Activated T-helper 9 cell treated with anti-CD3 and anti-CD28 coated beads, Interleukin-2, amount 50 U/mL, for 16 hours (primary cell): ENCODE measurements around the gene EPB41L5.
"Not testable (repeated sequence)": the region's sequence is repeated elsewhere in the genome, so short reads cannot be mapped to it uniquely, and the experiment has no call there.

ENCODE experiments used
- DNase-seq: peaks from one replicate; pipeline ENCODE4 v3.0.0-alpha.2; 2020; ENCODE audit warnings: low read depth

The EPB41L5 gene

GRCh38 chr2:120141300-120142069, 128.6 kb downstream of the EPB41L5 start:
- DNase-seq = no peak

GRCh38 chr2:120142528-120143219, 129.8 kb downstream of the EPB41L5 start:
- DNase-seq = no peak

- no peak for DNase-seq
Measured at GRCh38 chr2:120148229-120148628, 135.4 kb downstream of the EPB41L5 start.

- no peak for DNase-seq
Measured at GRCh38 chr2:120148669-120149068, 135.8 kb downstream of the EPB41L5 start.

GRCh38 chr2:120149406-120149805, 136.5 kb downstream of the EPB41L5 start:
- DNase-seq = no peak

GRCh38 chr2:120150040-120150482, 137.2 kb downstream of the EPB41L5 start:
- no peak for DNase-seq

DNA sequence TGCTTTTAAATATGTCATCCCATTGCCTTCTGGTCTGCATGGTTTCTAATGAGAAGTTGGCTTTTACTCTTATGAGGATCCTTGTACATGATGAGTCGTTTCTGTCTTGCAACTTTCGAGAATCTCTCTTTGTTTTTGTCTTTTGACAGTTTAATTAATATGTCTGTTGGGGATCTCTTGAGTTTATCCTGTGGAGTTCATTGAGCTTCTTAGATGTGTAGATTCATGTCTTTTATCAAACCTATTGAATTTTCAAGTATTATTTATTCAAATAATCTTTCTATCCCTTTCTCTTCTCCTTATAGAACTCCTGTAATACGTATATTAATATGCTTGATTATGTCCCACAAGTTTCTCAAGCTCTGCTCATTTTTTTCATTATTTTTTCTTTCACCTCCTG, 142.4 kb downstream of the EPB41L5 start:
- no peak for DNase-seq

DNA sequence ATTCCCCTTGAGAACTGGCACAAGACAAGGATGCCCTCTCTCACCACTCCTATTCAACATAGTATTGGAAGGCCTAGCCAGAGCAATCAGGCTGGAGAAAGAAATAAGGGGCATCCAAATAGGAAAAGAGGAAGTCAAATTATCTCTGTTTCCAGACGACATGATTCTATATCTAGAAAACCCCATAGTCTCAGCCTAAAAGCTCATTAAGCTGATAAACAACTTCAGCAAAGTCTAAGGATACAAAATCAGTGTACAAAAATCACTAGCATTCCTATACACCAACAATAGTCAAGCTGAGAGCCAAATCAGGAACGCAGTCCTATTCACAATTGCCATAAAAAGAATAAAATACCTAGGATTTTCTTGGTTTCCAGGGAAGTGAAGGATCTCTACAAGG, 145.8 kb downstream of the EPB41L5 start:
- not testable (repeated sequence) for DNase-seq

DNA sequence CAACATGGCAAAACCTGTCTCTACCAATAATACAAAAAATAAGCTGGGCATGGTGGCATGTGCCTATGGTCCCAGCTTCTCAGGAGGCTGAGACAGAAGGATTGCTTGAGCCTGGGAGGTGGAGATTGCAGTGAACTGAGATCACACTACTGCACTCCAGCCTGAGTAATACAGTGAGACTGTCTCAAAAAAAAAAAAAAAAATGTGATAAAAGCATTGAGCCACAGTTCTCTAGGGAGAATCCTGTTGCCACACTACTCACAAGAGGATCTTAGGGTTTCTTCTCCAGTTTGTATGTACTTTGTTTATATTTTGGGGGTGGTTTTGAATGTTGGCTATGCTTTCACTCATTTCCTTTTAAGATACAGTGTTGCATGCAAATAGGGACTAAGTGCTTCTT, 148.3 kb downstream of the EPB41L5 start:
- DNase-seq = no peak

GRCh38 chr2:120162716-120163115, 149.8 kb downstream of the EPB41L5 start:
- DNase-seq = no peak

DNA sequence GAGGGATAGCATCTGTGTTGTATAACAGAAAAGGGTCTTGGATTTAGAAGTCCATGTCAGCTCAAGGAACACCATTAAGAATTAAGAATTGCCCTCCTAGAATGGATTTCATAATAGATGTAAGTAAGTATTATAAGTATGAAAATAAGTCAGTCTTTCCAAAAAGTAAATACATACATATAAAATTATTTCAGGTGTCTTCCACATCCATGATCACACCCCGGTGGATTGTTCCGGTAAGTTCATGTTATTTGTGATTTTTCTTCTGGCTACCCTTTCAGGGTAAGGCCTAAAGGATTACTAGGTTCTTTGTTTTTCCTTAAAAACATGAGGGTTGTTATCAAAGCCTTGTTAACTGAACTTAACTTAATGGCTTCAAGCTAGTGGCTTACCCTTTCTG, 154.4 kb downstream of the EPB41L5 start:
- DNase-seq = no peak

- DNase-seq = no peak
Measured at GRCh38 chr2:120169020-120169419, 156.1 kb downstream of the EPB41L5 start.

GRCh38 chr2:120174963-120175581, 162.2 kb downstream of the EPB41L5 start:
- no peak for DNase-seq

- DNase-seq = no peak
Measured at GRCh38 chr2:120176526-120176925, 163.6 kb downstream of the EPB41L5 start.

DNA sequence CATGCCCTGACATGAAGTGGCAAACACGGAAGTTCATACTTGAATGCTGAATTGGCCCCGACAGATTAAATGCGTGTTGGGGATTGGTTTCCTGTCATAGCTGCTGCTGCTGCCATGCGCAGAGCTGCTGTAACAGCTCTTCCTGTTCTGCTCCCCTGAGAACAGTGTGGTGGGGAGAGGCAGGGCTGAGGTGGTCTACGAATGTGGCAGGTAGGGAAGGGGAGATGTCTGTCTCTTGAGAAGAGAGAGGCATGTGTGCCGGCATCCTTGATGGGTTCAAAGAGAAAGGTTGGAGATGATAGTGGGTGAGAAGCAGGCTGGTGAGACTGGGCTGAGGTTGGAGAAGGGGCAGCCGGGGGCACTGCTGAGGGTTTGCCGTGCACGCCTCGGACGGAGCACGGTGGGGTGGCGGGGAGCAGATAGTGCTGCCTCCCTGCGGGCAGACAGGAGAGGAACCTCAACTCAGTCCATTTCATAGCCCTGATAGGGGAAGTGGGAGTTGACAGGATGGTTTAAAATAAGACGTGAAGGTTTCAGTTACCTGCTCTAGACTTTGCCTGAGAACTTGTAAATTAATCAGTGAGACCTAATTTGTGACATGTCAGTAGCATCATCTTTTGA, 164.2 kb downstream of the EPB41L5 start:
- DNase-seq = peak; percentile 68

- DNase-seq = no peak
Measured at GRCh38 chr2:120177973-120178372, 165.1 kb downstream of the EPB41L5 start.

DNA sequence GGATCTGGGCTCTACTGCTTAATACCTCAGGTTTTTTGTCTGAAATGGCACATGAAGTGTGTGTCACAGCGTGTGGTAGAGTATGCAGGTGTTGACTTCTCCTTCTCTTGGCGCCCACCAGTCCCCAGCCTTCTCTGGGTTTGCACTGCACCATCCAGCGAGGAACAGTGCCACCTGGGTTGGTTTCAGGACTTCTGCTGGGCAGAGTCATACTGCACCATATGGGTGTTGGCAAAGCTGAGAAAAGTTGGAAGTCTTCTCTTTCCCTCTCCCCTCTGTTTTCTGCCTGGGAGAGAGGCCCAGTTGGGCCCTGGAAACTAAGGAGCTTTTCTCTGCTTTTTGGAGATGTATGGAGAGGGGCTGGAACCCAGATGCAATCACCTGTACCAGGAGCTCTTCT, 166.5 kb downstream of the EPB41L5 start:
- DNase-seq = no peak

GRCh38 chr2:120180066-120180465, 167.2 kb downstream of the EPB41L5 start:
- DNase-seq = no peak

- no peak for DNase-seq
Measured at GRCh38 chr2:120182019-120182560, 169.2 kb downstream of the EPB41L5 start.

- DNase-seq = no peak
Measured at GRCh38 chr2:120189189-120189588, 176.3 kb downstream of the EPB41L5 start.

DNA sequence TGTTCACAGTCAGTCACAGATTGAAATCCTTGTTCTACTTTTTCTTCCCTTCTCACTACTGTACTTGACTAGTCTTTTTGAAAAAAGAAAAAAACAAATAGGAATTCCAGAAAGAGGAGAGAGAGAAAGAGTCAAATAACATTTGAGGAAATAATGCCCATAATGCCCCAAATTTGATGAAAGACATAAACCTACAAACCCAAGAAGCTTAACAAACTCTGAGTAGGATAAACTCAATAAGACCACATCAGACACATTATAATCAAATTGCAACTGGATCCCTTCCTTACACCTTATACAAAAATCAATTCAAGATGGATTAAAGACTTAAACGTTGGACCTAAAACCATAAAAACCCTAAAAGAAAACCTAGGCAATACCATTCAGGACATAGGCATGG, 179.4 kb downstream of the EPB41L5 start:
- DNase-seq = no peak

DNA sequence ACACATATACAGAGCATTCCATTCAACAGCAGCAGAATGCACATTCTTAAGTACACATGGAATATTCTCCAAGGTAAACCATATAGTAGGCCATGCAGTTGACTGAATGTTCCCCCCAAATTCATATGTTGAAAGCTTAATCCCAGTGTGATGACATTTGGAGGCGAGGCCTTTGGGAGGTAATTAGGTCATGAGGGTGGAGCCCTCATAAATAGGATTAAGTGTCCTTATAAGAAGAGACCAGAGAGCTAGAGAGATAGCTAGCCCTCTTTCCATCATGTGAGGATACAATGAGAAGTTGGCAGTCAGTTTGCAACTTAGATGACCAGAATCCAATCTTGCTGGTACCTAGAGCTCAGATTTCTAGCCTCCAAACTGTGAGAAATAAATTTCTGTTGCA, 182.7 kb downstream of the EPB41L5 start:
- DNase-seq = no peak
